K562 (cell line): Measurements from ENCODE around the gene CYB5R3. TPM values are rescaled to one million over a fixed set of nuclear protein-coding genes. Genes with fewer than 3 reads are reported as not detected.

Experiments used
- ATAC-seq: fragments of 200-7000 bp; cut with Tn5 transposase; 3 replicates; pipeline ENCODE4 v1.9.1; 2020; ENCODE audit warnings: moderate library complexity
- BruUV-seq: library from RNA; stranded (reverse); fragments of 400-500 nt; replicated peaks from 2 replicates; lab custom pipeline; 2021; lab: Mats Ljungman, UMichigan
- CTCF ChIA-PET: fragments of 300-600 bp; formaldehyde crosslinking; extraction: SDS; loops from one replicate; lab custom pipeline; 2021; ENCODE audit warnings: low intra/inter-chr PET ratio; lab: Yijun Ruan, JAX
- POLR2A ChIA-PET: fragments of 300-600, 350-650 bp; sonication (Branson Sonifier 250); formaldehyde crosslinking; extraction: SDS; loops from one replicate; lab custom pipeline; 2021; ENCODE audit warnings: antibody characterized with exemption, inconsistent platforms; lab: Yijun Ruan, JAX
- DNase-seq, 4 experiments: peaks; one replicate each; pipeline versions ENCODE4 v3.0.0 to v3.0.0-alpha.2; 2011 to 2018; ENCODE audit warnings: low spot score in 3 of 4, mixed read lengths in 3 of 4; ENCODE audit errors: extremely low read depth in 1 of 4
- FAIRE-seq: peaks from 2 replicates; lab custom pipeline; 2011; peaks lifted over from hg19 to GRCh38; lab: Jason Lieb, UNC
- H2AFZ ChIP-seq: 2 replicates; pipeline ENCODE4 v1.6.0; 2011; ENCODE audit warnings: low read depth, low read length, control low read depth, inconsistent platforms
- H3K27ac ChIP-seq: fragments of 200-600 bp; 3 replicates; pipeline ENCODE4 v1.8.0; 2011; ENCODE audit warnings: low read depth, mild to moderate bottlenecking, control low read depth, inconsistent platforms, low read length, moderate library complexity, mixed read lengths; ENCODE audit errors: extremely low read depth
- H3K27me3 ChIP-seq, 2 experiments: fragments of 300-600 bp in 1 of 2; 2 replicates in 1 of 2; 3 replicates in 1 of 2; pipeline versions ENCODE4 v1.6.0 to v1.8.0; 2011; ENCODE audit warnings: inconsistent platforms in 2 of 2, low read length in 2 of 2, mild to moderate bottlenecking in 1 of 2, mixed read lengths in 1 of 2, moderate library complexity in 1 of 2; ENCODE audit not compliant: control insufficient read depth in 2 of 2, insufficient read depth in 2 of 2
- H3K36me3 ChIP-seq: fragments of 300-600 bp; 3 replicates; pipeline ENCODE4 v1.8.0; 2011; ENCODE audit warnings: mild to moderate bottlenecking, low read length, inconsistent platforms; ENCODE audit not compliant: control insufficient read depth, insufficient read depth
- H3K4me1 ChIP-seq, 2 experiments: fragments of 200-600 bp in 1 of 2; replicated peaks in 1 of 2; 2 replicates in 1 of 2; 3 replicates in 1 of 2; pipeline versions ENCODE4 v1.5.1 to v1.8.0; 2011; ENCODE audit warnings: inconsistent platforms in 2 of 2, low read length in 2 of 2, mild to moderate bottlenecking in 1 of 2, mixed read lengths in 1 of 2, moderate library complexity in 1 of 2; ENCODE audit not compliant: control insufficient read depth in 2 of 2, insufficient read depth in 2 of 2
- H3K4me2 ChIP-seq: 2 replicates; pipeline ENCODE4 v1.6.1; 2011; ENCODE audit warnings: low read length, control low read depth, inconsistent platforms, mixed read lengths; ENCODE audit not compliant: insufficient read depth
- H3K4me3 ChIP-seq: fragments of 200-600 bp; sonication (generic), shearing (Covaris generic); 2 replicates; pipeline ENCODE4 v1.5.1; 2016; ENCODE audit warnings: control low read depth, inconsistent platforms
- H3K79me2 ChIP-seq: fragments of 200-600 bp; 3 replicates; pipeline ENCODE4 v1.8.0; 2011; ENCODE audit warnings: low read length, inconsistent platforms; ENCODE audit not compliant: control insufficient read depth, insufficient read depth
- H3K9ac ChIP-seq, 2 experiments: 2 replicates each; pipeline versions ENCODE4 v1.6.0 to v1.6.1; 2011; ENCODE audit warnings: low read depth in 2 of 2, low read length in 2 of 2, control low read depth in 1 of 2, inconsistent platforms in 1 of 2, mild to moderate bottlenecking in 1 of 2, mixed read lengths in 1 of 2; ENCODE audit not compliant: insufficient read depth in 1 of 2
- H3K9me1 ChIP-seq: one replicate; pipeline ENCODE4 v1.6.0; 2011; ENCODE audit warnings: inconsistent platforms, mild to moderate bottlenecking, low read length, moderate library complexity; ENCODE audit not compliant: control insufficient read depth, insufficient read depth
- H3K9me3 ChIP-seq: replicated peaks from 2 replicates; pipeline ENCODE4 v1.5.1; 2011; ENCODE audit warnings: low read depth, low read length, inconsistent platforms; ENCODE audit not compliant: control insufficient read depth, insufficient read depth
- H4K20me1 ChIP-seq: replicated peaks from 2 replicates; pipeline ENCODE4 v1.6.1; 2011; ENCODE audit warnings: low read length, inconsistent platforms, mixed read lengths; ENCODE audit not compliant: control insufficient read depth, insufficient read depth
- RAD21 ChIP-seq, 2 experiments: fragments of 250-450 bp in 1 of 2; fragments of 450-650 bp in 1 of 2; sonication (Bioruptor Pico) in 1 of 2; formaldehyde crosslinking in 1 of 2; IDR thresholded peaks in 1 of 2; conservative IDR thresholded peaks in 1 of 2; 2 replicates each; pipeline versions ENCODE4 v1.4.0 to v1.8.0; 2020 to 2022; ENCODE audit warnings: mild to moderate bottlenecking in 2 of 2, moderate library complexity in 1 of 2
- RFX7 ChIP-seq: fragments of 250-450 bp; sonication (Bioruptor Pico); IDR thresholded peaks from 2 replicates; pipeline ENCODE4 v1.5.1; 2021; ENCODE audit warnings: mild to moderate bottlenecking
- TBP ChIP-seq: optimal IDR thresholded peaks from 2 replicates; pipeline ENCODE3; 2011; ENCODE audit warnings: low read depth, low read length, improper control_type of control experiment
- WGBS: fragments of 100-300 bp; shearing (Covaris generic); methylation state at CpG from one replicate; pipeline ENCODE4 v1.1.6; 2016; ENCODE audit warnings: low coverage, mixed read lengths; ENCODE audit not compliant: insufficient coverage; ENCODE audit errors: missing lambda C conversion rate; 5-methylcytosine and 5-hydroxymethylcytosine counted together
- in situ Hi-C: fragments of 300-500 bp; cut with MboI; formaldehyde crosslinking; loops from 4 replicates; pipeline ENCODE4 v1.15.0; 2018; ENCODE audit warnings: inconsistent platforms, mixed read lengths
- intact Hi-C: fragments of 100-400 bp; cut with micrococcal nuclease; formaldehyde crosslinking; loops from 2 replicates; pipeline ENCODE4 v1.14.2; 2022
- polyA plus RNA-seq, 8 experiments: library from polyadenylated mRNA; depleted of rRNA in 4 of 8; stranded (reverse) in 5 of 8; unstranded in 3 of 8; fragments of >200 nt; fragmentation: Nextera tagmentation in 2 of 8; fragmentation: Illumina TruSeq in 1 of 8; extraction: Ambion mirVana in 2 of 8; extraction: Trizol in 1 of 8; gene quantifications; 2 replicates each; pipeline versions ENCODE4 v1.2.1 to v1.2.3, GENCODE V29; 2011 to 2014; ENCODE audit warnings: inconsistent platforms in 1 of 8, missing spikeins in 1 of 8
- total RNA-seq, 7 experiments: library from RNA; depleted of rRNA in 6 of 7; stranded (reverse); fragments of >200 nt in 6 of 7; fragmentation: Illumina TruSeq in 2 of 7; extraction: Trizol in 2 of 7; gene quantifications; 2 replicates each; pipeline versions ENCODE4 v1.2.1 to v1.2.3, GENCODE V29; 2011 to 2021; ENCODE audit warnings: low replicate concordance in 1 of 7
- TF ChIP-seq, protein P1 (sequence below): fragments of 450-650 bp; formaldehyde crosslinking; IDR thresholded peaks from 2 replicates; pipeline ENCODE4 v1.4.0; 2022; ENCODE audit warnings: mild to moderate bottlenecking, moderate library complexity
- TF ChIP-seq, protein P2 (sequence below), 3 experiments: IDR thresholded peaks in 2 of 3; conservative IDR thresholded peaks in 1 of 3; 2 replicates each; pipeline ENCODE4 v1.5.1; 2011 to 2012; ENCODE audit warnings: low read length in 3 of 3, mild to moderate bottlenecking in 3 of 3, control low read depth in 2 of 3, improper control_type of control experiment in 1 of 3, inconsistent platforms in 1 of 3, low read depth in 1 of 3, mixed read lengths in 1 of 3, moderate library complexity in 1 of 3; ENCODE audit not compliant: insufficient read depth in 2 of 3

The CYB5R3 gene
- total and polyA plus RNA-seq, 9 of the 15 experiments (the other 6 are each of a cell fraction or from before 2014, with no cell fraction given) = 1.4 to 66.8 (median 23.4) TPM

DNA sequence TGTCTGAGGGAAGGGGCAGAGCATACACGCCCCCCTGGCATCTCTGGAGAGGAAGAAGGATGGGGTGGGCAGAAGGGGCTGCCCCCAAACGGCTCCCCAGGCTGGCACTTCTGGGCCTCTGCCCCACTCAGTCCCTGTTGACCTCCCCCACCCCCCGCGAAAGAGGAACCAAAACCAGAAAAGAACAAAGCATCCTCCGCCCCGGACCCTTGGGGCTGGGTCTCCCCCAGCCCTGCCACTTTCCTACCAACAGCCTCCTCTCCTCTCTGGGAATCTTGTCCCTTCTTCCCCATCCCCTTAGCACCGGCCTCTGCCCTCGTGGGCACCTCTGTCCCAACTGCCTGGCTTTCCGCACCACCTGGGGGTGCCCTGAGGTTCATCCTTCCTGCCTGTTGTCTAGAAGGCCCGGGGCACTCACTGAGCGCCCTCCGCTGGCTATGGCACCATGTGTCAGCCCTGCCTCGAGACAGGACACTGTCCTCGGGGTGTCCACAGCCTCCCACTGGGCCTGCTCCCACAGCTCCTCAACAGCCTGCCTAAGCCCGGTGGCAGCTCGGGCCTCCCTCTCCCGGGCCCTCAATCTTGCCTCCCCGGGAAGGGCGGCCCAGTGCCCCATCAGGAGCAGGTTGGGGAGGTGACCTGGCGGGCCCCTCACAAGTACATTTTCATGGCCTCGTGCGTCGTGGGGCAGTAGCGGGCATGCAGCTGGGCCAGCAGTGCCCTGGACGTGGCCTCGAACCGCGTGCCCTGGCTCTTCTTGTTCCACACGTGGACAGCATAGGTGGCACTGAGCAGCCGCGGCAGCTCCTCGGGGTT is 43.3 kb upstream of the CYB5R3 start:
- no peak overlapping the region for H3K4me2 ChIP-seq
- H3K9me1 ChIP-seq = no peaks in the 10 kb centered on the region
- 39% methylated on average over 19 of the region's 32 CpGs for WGBS
- no peak overlapping the region for H3K9ac ChIP-seq
- H3K36me3 ChIP-seq = no peaks in the 10 kb centered on the region
- no peak for DNase-seq
- intact Hi-C loops (loop anchor here (10.0 kb wide), 1 partner anchor 68 kb away; no protein-coding TSS in a partner anchor), in situ Hi-C loops (no loop called here)
- CTCF ChIA-PET = no interaction called here
- no peak overlapping the region for H3K4me3 ChIP-seq
- TF ChIP-seq RFX7 (no peak), TBP (no peak), RAD21 (CRISPR knock-in tag; conservative IDR thresholded peaks at IDR 0.05 in 1 of 2, IDR thresholded peaks at IDR 0.05 in 1 of 2) (peak in 1 of 2 experiments; percentile 19; a peak in 1 of 4 replicates)
- TF ChIP-seq, protein P1, sequence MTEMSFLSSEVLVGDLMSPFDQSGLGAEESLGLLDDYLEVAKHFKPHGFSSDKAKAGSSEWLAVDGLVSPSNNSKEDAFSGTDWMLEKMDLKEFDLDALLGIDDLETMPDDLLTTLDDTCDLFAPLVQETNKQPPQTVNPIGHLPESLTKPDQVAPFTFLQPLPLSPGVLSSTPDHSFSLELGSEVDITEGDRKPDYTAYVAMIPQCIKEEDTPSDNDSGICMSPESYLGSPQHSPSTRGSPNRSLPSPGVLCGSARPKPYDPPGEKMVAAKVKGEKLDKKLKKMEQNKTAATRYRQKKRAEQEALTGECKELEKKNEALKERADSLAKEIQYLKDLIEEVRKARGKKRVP (CRISPR knock-in tag) = no peak
- TF ChIP-seq, protein P2, sequence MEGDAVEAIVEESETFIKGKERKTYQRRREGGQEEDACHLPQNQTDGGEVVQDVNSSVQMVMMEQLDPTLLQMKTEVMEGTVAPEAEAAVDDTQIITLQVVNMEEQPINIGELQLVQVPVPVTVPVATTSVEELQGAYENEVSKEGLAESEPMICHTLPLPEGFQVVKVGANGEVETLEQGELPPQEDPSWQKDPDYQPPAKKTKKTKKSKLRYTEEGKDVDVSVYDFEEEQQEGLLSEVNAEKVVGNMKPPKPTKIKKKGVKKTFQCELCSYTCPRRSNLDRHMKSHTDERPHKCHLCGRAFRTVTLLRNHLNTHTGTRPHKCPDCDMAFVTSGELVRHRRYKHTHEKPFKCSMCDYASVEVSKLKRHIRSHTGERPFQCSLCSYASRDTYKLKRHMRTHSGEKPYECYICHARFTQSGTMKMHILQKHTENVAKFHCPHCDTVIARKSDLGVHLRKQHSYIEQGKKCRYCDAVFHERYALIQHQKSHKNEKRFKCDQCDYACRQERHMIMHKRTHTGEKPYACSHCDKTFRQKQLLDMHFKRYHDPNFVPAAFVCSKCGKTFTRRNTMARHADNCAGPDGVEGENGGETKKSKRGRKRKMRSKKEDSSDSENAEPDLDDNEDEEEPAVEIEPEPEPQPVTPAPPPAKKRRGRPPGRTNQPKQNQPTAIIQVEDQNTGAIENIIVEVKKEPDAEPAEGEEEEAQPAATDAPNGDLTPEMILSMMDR (IDR thresholded peaks at IDR 0.05 in 2 of 3, conservative IDR thresholded peaks at IDR 0.05 in 1 of 3; ENCODE audit: insufficient read depth in 2 of 3, low read depth in 1 of 3, low read length in 3 of 3) = peak in 2 of 3 experiments; percentile 7 to 33; a peak in 2 of 6 replicates
- ATAC-seq = peak; percentile 42; the same call in 1 of the 3 replicates
- no peaks in the 10 kb centered on the region for H4K20me1 ChIP-seq
- no TSS peak for BruUV-seq
- H3K4me1 ChIP-seq = peaks cover 8 to 29% of the 10 kb centered on the region in 2 experiments; a peak in 3 of 5 replicates
- H3K27me3 ChIP-seq = peaks cover 0 to 24% of the 10 kb centered on the region in 2 experiments; a peak in 1 of 5 replicates
- POLR2A ChIA-PET = no interaction called here
- no peaks in the 10 kb centered on the region for H3K79me2 ChIP-seq
- H2AFZ ChIP-seq = no peak overlapping the region
- H3K27ac ChIP-seq = no peak overlapping the region
- FAIRE-seq = no peak
- no peaks in the 10 kb centered on the region for H3K9me3 ChIP-seq
